Progenitor cell of endocrine pancreas (in vitro differentiated cells): Measurements from ENCODE around the gene RALGAPA1. TPM values are rescaled to one million over a fixed set of nuclear protein-coding genes. Genes with fewer than 3 reads are reported as not detected.
A peak's percentile ranks its signal among the peaks of the same experiment; 100 is the strongest.
"Not testable (repeated sequence)": the region's sequence is repeated elsewhere in the genome, so short reads cannot be mapped to it uniquely, and the experiment has no call there.

Experiments
- DNase-seq: peaks from one replicate; pipeline ENCODE4 v3.0.0; 2021; ENCODE audit warnings: low spot score; ENCODE audit not compliant: unreplicated experiment
- H3K27ac Mint-ChIP-seq: 2 replicates; pipeline ENCODE4 v1.8.0; 2021; ENCODE audit warnings: mild to moderate bottlenecking, moderate library complexity, mixed read lengths
- H3K27me3 Mint-ChIP-seq: 2 replicates; pipeline ENCODE4 v1.8.0; 2021; ENCODE audit warnings: mixed read lengths
- H3K36me3 Mint-ChIP-seq: 2 replicates; pipeline ENCODE4 v1.8.0; 2022; ENCODE audit warnings: mixed read lengths; ENCODE audit not compliant: insufficient read depth
- H3K4me1 Mint-ChIP-seq: 2 replicates; pipeline ENCODE4 v1.8.0; 2021; ENCODE audit warnings: low read depth, mixed read lengths
- H3K4me3 Mint-ChIP-seq: 2 replicates; pipeline ENCODE4 v1.8.0; 2021; ENCODE audit warnings: low read depth, mild to moderate bottlenecking, moderate library complexity, mixed read lengths
- H3K9me3 Mint-ChIP-seq: 2 replicates; pipeline ENCODE4 v1.8.0; 2021; ENCODE audit warnings: low read depth, mixed read lengths
- CTCF ChIP-seq: fragments of 200-600 bp; sonication (generic); IDR thresholded peaks from one replicate; pipeline ENCODE4 v1.5.0; 2021; ENCODE audit warnings: antibody characterized with exemption, mild to moderate bottlenecking; ENCODE audit not compliant: unreplicated experiment
- total RNA-seq: library from RNA; stranded (reverse); gene quantifications from 2 replicates; pipeline ENCODE4 v1.2.1, GENCODE V29; 2021

The RALGAPA1 gene
- total RNA-seq, 1 donor from 2014 or later, result 58.7 TPM

GRCh38 chr14:35851823-35852222 lies 42.7 kb upstream of the RALGAPA1 start:
- peaks cover 31% of the 10 kb centered on the region for H3K36me3 Mint-ChIP-seq
- no peak overlapping the region for H3K4me3 Mint-ChIP-seq
- DNase-seq, result no peak
- H3K27me3 Mint-ChIP-seq, result no peaks in the 10 kb centered on the region
- no peak for TF ChIP-seq CTCF
- peaks cover 12% of the 10 kb centered on the region for H3K9me3 Mint-ChIP-seq
- H3K27ac Mint-ChIP-seq, result no peak overlapping the region
- no peaks in the 10 kb centered on the region for H3K4me1 Mint-ChIP-seq

GRCh38 chr14:35849122-35849521 lies 40.0 kb upstream of the RALGAPA1 start:
- no peak overlapping the region for H3K27ac Mint-ChIP-seq
- no peak overlapping the region for H3K4me3 Mint-ChIP-seq
- DNase-seq, result no peak
- no peaks in the 10 kb centered on the region for H3K27me3 Mint-ChIP-seq
- H3K36me3 Mint-ChIP-seq, result peaks cover 39% of the 10 kb centered on the region
- H3K4me1 Mint-ChIP-seq, result no peaks in the 10 kb centered on the region
- TF ChIP-seq CTCF, result no peak
- peaks cover 12% of the 10 kb centered on the region for H3K9me3 Mint-ChIP-seq

- Mint-ChIP-seq H3K36me3 (peaks cover 48% of the 10 kb centered on the region), H3K27ac (no peak overlapping the region), H3K27me3 (no peaks in the 10 kb centered on the region), H3K4me3 (no peak overlapping the region), H3K9me3 (peaks cover 16% of the 10 kb centered on the region), H3K4me1 (no peaks in the 10 kb centered on the region)
- DNase-seq, result no peak
- TF ChIP-seq CTCF, result no peak
Observed at GRCh38 chr14:35847636-35848035, 38.5 kb upstream of the RALGAPA1 start.

- no peak for DNase-seq
- no peaks in the 10 kb centered on the region for H3K4me1 Mint-ChIP-seq
- H3K27ac Mint-ChIP-seq, result no peak overlapping the region
- peaks cover 54% of the 10 kb centered on the region for H3K36me3 Mint-ChIP-seq
- no peak overlapping the region for H3K4me3 Mint-ChIP-seq
- peaks cover 32% of the 10 kb centered on the region for H3K9me3 Mint-ChIP-seq
- no peaks in the 10 kb centered on the region for H3K27me3 Mint-ChIP-seq
- TF ChIP-seq CTCF, result no peak
Observed at GRCh38 chr14:35844494-35844893, 35.4 kb upstream of the RALGAPA1 start.

GRCh38 chr14:35842245-35842644 lies 33.1 kb upstream of the RALGAPA1 start:
- not testable (repeated sequence) for H3K4me1 Mint-ChIP-seq, H3K27me3 Mint-ChIP-seq, H3K4me3 Mint-ChIP-seq, H3K27ac Mint-ChIP-seq, DNase-seq
- peaks cover 39% of the 10 kb centered on the region for H3K9me3 Mint-ChIP-seq
- H3K36me3 Mint-ChIP-seq, result peaks cover 67% of the 10 kb centered on the region

GRCh38 chr14:35841704-35842103 lies 32.6 kb upstream of the RALGAPA1 start:
- not testable (repeated sequence) for DNase-seq, H3K4me1 Mint-ChIP-seq, H3K4me3 Mint-ChIP-seq, H3K27me3 Mint-ChIP-seq
- peaks cover 70% of the 10 kb centered on the region for H3K36me3 Mint-ChIP-seq
- H3K9me3 Mint-ChIP-seq, result peaks cover 39% of the 10 kb centered on the region
- H3K27ac Mint-ChIP-seq, result peak overlapping the region; percentile 19
